Fibroblast of the aortic adventitia (primary cell): Measurements from ENCODE around the gene RALGDS. TPM values are rescaled to one million over a fixed set of nuclear protein-coding genes. Genes with fewer than 3 reads are reported as not detected.
A peak's percentile ranks its signal among the peaks of the same experiment; 100 is the strongest.

ENCODE experiments used
- DNase-seq: peaks from one replicate; pipeline ENCODE4 v3.0.0-alpha.2; 2010; ENCODE audit warnings: low read depth
- H3K4me3 ChIP-seq: 2 replicates; pipeline ENCODE4 v1.5.1; 2011; ENCODE audit warnings: low read depth, mild to moderate bottlenecking, control low read depth, low read length, moderate library complexity
- total RNA-seq: library from RNA; depleted of rRNA; stranded (reverse); fragments of >200 nt; gene quantifications from 2 replicates; pipeline ENCODE4 v1.2.3, GENCODE V29; 2012; ENCODE audit warnings: low replicate concordance
- TF ChIP-seq, protein P1 (sequence below): IDR thresholded peaks from 2 replicates; pipeline ENCODE4 v1.5.1; 2011; ENCODE audit warnings: mild to moderate bottlenecking, low read length, control low read depth, inconsistent platforms; ENCODE audit not compliant: insufficient read depth

RALGDS gene
- total RNA-seq, 1 donor, result 15.6 TPM

- DNase-seq, result no peak
- no peak overlapping the region for H3K4me3 ChIP-seq
- TF ChIP-seq, protein P1, sequence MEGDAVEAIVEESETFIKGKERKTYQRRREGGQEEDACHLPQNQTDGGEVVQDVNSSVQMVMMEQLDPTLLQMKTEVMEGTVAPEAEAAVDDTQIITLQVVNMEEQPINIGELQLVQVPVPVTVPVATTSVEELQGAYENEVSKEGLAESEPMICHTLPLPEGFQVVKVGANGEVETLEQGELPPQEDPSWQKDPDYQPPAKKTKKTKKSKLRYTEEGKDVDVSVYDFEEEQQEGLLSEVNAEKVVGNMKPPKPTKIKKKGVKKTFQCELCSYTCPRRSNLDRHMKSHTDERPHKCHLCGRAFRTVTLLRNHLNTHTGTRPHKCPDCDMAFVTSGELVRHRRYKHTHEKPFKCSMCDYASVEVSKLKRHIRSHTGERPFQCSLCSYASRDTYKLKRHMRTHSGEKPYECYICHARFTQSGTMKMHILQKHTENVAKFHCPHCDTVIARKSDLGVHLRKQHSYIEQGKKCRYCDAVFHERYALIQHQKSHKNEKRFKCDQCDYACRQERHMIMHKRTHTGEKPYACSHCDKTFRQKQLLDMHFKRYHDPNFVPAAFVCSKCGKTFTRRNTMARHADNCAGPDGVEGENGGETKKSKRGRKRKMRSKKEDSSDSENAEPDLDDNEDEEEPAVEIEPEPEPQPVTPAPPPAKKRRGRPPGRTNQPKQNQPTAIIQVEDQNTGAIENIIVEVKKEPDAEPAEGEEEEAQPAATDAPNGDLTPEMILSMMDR, result no peak
Measured at GRCh38 chr9:133122935-133123611, 2.0 kb upstream of the RALGDS start.

DNA sequence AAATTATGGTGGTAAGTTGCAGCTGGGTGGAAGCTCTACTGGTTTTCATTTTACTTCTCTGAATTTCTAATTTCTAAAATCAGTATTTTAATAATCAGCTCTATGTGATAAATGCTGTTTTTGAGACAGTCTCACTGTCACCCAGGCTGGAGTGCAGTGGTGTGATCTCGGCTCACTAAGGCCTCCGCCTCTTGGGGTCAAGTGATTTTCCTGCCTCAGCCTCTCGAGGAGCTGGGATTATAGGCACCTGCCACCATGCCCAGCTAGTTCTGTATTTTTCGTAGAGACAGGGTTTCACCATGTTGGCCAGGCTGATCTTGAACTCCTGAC, 1.5 kb upstream of the RALGDS start:
- H3K4me3 ChIP-seq, result no peak overlapping the region
- DNase-seq, result no peak
- TF ChIP-seq, protein P1, result no peak

GRCh38 chr9:133121915-133122550, 993 bp upstream of the RALGDS start:
- DNase-seq, result no peak
- H3K4me3 ChIP-seq, result no peak overlapping the region
- TF ChIP-seq, protein P1, result no peak

DNA sequence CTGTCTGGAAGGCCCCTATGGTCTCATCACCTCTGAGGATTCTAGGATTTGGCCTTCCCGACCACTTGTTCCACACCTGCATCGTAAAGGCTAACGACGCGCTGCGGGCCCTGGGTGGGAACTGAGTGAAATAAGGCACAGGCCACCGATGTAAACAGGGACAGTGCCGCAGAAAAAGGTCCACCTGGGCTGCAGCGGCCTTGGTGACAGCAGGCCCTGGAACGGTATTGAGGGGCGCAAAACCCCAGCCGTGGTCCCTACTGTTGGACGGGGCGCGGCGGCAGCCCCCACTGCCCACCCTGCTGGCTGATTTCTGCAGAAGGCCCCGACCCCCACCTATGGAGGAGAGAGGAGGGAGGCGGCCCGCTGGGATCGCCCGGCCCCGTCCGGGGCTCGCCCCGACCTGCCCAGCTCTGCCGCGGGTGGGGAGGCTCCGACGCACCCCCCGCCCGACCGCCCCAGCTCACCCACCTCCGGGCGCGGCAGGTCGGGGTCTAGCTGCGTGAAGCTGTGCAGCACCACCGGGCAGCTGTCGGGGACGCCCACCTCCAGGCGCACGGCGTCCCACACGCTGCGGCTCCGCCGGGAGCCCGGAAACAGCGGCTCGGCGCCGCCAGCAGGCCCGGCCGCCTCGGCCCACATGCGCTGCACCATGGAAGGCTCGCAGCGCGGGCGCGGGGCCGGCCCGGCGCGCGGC, 391 bp downstream of the RALGDS start:
- peak overlapping the region; percentile 75 for H3K4me3 ChIP-seq
- DNase-seq, result no peak
- TF ChIP-seq, protein P1, result no peak

DNA sequence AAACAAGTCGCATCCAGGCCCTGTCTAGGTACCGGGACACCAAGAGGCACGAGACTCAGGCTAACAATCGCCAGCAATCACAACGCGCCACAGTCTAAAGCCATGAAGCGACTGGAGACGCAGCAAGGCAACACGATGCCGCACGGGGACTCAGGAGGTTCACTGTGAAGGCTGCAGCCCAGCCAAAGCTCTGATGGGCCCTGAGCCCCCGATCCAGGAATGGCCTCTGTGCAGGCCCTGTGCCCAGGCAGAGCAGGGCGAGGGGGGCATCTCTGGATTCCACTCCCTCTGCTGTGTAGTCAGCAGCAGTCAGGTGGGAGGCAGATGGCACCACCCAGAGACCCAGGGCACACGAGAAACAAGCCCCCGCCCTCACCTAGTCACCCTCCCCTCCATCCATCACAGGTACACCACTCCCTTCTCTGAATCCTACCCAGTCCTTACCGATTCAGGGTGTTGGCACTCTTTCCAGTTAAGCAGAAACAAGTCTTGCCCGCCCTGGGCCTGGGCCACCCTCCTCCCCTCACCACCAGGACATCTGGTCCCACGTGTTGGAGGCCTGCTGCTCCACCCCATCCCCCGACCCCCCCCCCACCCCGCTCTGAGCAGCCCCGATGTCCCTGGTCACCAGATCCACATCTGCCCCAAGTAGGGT, 1.1 kb downstream of the RALGDS start:
- peak overlapping the region; percentile 75 for H3K4me3 ChIP-seq
- TF ChIP-seq, protein P1, result no peak
- DNase-seq, result no peak

- TF ChIP-seq, protein P1, result no peak
- H3K4me3 ChIP-seq, result peak overlapping the region; percentile 75
- no peak for DNase-seq
Measured at GRCh38 chr9:133119103-133119845, 1.8 kb downstream of the RALGDS start.
